Coronary artery (tissue), 2 donors: ENCODE results near the gene IMPDH2.

Experiments used
- DNase-seq: peaks from one replicate; pipeline ENCODE4 v3.0.0-alpha.2; 2017; ENCODE audit warnings: low spot score
- H3K27ac ChIP-seq, 2 donors: fragments of 200-600 bp; sonication (generic); one replicate each; pipeline ENCODE4 v1.5.1; 2016 to 2019
- H3K4me3 ChIP-seq: fragments of 200-600 bp; sonication (generic); 2 replicates; pipeline ENCODE4 v1.5.1; 2016; ENCODE audit warnings: mild to moderate bottlenecking, moderate library complexity
- TF ChIP-seq, protein P1 (sequence below): fragments of 200-600 bp; sonication (generic); IDR thresholded peaks from one replicate; pipeline ENCODE4 v1.5.1; 2019; ENCODE audit warnings: antibody characterized with exemption

Gene IMPDH2

DNA sequence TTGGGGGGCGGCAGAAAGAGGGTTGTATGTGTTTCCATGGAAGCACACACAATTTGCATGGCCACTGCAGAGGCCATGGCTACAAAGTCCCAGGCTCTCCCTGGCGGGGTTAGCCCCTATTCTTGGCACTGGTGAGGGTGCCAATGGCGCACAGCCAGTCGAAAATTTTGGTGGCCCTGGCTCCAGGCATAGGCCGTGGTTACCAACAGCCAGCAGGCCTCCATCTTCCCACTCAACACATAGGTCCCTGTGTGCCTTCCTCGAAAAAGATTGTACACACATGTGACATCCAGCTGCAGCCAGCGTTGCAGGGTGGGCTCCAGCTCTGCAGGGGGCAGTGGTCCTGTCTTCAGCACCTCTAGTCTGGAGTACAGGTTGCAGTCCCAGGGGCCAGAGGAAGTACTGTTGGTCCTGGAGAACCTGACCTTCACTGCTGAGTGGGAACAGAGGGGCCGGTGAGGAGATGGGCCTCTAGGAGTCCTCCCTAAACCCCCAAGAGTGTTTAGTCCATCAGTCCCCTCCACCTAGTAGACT lies 32.0 kb downstream of the IMPDH2 start:
- TF ChIP-seq, protein P1, sequence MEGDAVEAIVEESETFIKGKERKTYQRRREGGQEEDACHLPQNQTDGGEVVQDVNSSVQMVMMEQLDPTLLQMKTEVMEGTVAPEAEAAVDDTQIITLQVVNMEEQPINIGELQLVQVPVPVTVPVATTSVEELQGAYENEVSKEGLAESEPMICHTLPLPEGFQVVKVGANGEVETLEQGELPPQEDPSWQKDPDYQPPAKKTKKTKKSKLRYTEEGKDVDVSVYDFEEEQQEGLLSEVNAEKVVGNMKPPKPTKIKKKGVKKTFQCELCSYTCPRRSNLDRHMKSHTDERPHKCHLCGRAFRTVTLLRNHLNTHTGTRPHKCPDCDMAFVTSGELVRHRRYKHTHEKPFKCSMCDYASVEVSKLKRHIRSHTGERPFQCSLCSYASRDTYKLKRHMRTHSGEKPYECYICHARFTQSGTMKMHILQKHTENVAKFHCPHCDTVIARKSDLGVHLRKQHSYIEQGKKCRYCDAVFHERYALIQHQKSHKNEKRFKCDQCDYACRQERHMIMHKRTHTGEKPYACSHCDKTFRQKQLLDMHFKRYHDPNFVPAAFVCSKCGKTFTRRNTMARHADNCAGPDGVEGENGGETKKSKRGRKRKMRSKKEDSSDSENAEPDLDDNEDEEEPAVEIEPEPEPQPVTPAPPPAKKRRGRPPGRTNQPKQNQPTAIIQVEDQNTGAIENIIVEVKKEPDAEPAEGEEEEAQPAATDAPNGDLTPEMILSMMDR: no peak
- no peak for DNase-seq
- Histone ChIP-seq H3K4me3 (no peak overlapping the region), H3K27ac (no peak overlapping the region)

DNA sequence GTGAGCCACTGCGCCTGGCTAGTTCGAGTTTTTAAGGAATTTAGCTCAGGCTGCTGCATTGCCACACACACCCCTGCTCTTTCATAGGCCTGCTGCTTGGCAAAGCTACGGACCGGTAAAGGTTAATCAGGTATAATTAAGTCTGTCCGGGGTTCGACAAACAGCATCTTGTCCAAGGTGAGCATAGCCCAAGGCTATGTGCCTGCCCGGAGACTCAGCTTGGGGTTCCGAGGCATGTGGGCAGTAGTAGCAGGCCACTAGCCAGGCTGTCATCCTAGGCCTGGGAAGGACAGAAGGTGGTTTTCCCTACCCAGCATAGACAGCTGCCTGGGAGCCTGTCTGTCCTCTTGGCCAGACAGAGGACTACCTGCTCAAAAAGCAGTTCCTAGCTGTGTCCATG lies 32.6 kb downstream of the IMPDH2 start:
- DNase-seq: no peak
- Histone ChIP-seq H3K4me3 (no peak overlapping the region), H3K27ac (no peak overlapping the region)
- TF ChIP-seq, protein P1: no peak

DNA sequence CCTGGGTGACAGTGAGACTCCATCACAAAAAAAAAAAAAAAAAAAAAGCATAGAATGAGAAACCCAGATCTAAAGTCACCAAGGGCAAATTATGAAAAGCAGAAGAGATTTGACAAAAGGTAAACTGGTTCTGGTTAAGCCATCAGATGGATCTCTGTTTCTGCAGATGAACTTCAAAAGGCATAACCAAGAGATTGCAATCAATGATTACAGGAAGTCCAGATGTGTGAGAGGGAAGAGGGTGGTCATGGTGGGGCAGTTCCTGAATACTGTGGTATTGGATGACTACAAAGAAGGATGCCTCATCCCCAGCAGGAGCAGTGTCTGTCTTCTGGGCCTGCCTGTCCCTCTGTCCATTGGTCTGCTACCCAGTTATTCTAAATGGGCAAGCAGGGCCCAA lies 35.4 kb downstream of the IMPDH2 start:
- Histone ChIP-seq H3K27ac (no peak overlapping the region), H3K4me3 (no peak overlapping the region)
- no peak for DNase-seq
- TF ChIP-seq, protein P1: no peak

DNA sequence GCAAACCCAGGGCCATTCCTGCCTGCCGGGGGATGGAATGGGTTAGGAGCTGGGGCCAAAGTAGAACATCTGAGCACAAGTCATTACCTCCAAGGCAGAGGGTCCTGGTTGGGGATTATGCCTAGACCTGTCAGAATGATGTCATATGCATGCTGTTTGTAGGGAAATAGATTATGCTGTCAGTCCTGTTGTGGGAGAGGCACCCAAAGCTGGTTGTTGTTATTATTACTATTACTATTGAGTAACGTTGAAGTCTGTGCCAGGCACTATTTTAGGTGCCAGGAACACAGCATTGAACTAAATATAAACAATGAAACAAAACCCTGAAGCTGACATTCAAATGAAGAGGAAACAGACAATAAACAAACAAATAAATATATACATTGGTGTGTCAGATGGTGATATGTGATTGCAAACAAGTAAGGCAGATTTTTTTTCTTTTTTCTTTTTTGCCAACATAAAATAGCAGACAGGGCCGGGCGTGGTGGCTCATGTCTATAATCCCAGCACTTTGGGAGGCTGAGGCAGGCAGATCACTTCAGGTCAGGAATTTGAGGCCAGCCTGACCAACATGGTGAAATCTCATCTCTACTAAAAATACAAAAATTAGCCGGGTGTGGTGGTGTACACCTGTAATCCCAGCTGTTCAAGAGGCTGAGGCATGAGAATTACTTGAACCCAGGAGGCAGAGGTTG lies 37.2 kb downstream of the IMPDH2 start:
- TF ChIP-seq, protein P1: no peak
- H3K27ac ChIP-seq: peak overlapping the region; percentile 85 to 95
- no peak for DNase-seq
- peak overlapping the region; percentile 80 for H3K4me3 ChIP-seq

DNA sequence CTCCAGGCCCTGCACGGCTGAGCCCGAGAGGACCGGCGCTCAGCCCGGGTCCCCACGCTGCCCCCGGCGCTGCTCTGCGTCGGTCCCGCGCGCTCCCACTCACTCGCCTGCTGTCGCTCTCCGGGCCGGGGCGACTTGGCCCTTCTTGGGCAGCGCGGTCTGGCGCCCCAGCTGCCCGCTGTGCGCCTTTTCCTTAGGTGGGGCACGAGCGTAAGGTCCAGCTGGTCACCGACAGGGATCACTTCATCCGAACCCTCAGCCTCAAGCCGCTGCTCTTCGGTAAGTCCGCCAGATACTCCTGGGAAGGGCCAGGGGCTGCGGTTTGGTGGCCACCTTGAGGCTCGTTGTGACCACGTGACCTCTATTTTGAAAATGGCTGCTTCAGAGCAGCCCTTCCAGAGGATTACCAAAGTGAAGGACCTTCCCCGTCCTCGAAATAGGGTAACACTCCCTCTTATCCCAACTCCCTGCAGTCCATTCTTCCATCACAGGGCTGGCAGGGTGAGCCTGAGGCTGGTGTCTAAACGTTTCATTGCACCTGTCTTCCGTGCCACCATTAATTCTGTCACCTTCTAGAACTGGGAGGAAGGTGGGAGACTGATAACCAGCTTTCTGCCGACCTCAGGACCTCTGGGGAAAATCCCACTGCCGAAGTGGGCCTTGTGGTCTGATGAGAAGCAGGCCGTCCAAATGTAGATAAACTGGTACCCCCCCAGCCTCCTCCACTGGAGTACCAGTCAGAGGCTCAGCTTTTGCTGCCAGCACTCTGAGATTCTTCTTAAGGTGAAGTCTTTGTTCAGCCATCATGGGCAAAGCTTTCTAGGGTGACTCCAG lies 38.3 kb downstream of the IMPDH2 start:
- DNase-seq: no peak
- H3K27ac ChIP-seq: peak overlapping the region; percentile 85 to 95
- H3K4me3 ChIP-seq: peak overlapping the region; percentile 80
- TF ChIP-seq, protein P1: no peak

DNA sequence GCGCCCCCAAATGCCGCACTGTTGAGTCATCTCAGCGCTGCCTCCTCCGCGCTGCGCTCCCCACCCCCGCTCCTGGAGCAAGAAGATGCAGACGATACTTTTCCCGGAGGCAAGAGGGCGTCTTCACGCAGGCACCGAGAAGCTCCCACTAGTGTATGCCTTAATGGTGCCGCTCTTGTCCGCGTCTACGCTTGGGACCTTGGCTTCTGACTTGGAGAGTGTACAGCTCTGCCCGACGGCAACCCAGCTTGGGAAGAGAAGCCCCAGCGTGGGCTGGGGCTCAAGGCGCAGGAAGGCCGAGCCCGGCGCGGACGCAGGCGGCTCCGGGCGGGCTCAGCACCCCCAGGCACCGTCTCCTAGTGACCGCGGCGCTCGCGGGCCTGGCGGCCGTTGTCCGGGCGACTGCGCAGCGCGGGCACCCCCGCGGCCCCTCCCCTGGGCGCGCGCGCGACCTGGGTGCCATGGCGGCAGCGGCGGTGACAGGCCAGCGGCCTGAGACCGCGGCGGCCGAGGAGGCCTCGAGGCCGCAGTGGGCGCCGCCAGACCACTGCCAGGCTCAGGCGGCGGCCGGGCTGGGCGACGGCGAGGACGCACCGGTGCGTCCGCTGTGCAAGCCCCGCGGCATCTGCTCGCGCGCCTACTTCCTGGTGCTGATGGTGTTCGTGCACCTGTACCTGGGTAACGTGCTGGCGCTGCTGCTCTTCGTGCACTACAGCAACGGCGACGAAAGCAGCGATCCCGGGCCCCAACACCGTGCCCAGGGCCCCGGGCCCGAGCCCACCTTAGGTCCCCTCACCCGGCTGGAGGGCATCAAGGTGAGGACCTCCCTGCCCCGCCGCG lies 39.2 kb downstream of the IMPDH2 start, which contains the start of gene P4HTM:
TSS of gene P4HTM (plus strand) at position 446 of the 840 bp plus-strand sequence. CDS start at position 462, 16 bp downstream.
- TF ChIP-seq, protein P1: no peak
- Histone ChIP-seq H3K4me3 (peak within 1 kb of the TSS; percentile 80), H3K27ac (peak within 1 kb of the TSS; percentile 85 to 95)
- peak; percentile 97 for DNase-seq
